HS-5 (cell line): Measurements from ENCODE around the gene CHCHD4.
A peak's percentile ranks its signal among the peaks of the same experiment; 100 is the strongest.

Experiments
- DNase-seq: peaks from one replicate; pipeline ENCODE4 v3.0.0-alpha.2; 2012; ENCODE audit warnings: low read depth

CHCHD4 gene

DNA sequence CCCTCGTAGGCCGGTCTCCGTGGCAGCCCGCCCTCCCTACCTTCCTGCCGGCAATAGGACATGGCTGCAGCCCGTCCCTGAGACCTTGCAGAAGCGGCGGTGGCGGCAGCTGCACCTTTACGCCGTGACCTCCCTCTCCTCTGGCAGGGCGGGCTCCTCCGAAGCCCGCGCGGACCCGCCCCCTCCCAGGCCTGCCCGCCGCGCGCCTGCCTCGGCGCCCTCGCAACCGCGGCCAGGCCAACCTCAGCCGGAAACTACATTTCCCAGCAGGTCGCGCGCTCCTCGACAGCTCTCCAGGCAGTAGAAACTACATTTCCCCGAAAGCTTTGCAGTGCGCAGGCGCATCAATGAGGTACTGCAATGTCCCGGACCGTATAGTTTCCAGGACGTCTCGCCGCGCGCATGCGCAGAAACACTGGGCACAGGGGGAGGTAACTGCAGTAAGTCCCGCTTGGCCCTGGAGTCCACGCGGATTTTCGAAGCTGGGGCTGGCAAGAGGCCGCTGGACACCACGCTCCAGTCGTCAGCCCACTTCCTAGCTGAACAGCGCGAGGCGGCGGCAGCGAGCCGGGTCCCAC, at the start of gene CHCHD4, which contains the start of gene TMEM43:
Gene CHCHD4, minus strand, starts transcription at position 256 of the 578 bp plus-strand sequence. Its CDS starts 194 bp downstream, at position 62.
Gene TMEM43, plus strand, starts transcription at position 438 of the 578 bp plus-strand sequence. CDS start 142 bp downstream, outside the sequence.
- DNase-seq = peak; percentile 96

DNA sequence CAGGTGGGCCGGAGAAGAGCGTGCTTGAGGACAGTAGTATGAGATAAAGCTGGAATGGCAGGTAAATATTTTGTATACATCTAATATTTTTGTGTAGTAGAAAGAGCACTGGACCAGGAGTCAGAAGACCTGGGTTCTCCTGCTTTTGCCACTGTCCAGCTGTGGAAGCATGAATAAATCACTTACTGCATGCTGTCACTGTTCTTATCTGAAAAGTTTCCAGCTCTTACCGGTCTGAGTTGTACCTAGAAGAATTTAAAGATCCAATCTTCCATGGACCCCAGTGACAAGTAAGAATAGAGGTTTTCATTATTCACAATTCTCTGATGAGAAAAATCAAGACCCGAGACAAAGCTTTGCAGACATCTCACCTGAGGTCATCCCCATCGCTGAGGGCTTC, 47.8 kb upstream of the CHCHD4 start:
- DNase-seq = no peak

DNA sequence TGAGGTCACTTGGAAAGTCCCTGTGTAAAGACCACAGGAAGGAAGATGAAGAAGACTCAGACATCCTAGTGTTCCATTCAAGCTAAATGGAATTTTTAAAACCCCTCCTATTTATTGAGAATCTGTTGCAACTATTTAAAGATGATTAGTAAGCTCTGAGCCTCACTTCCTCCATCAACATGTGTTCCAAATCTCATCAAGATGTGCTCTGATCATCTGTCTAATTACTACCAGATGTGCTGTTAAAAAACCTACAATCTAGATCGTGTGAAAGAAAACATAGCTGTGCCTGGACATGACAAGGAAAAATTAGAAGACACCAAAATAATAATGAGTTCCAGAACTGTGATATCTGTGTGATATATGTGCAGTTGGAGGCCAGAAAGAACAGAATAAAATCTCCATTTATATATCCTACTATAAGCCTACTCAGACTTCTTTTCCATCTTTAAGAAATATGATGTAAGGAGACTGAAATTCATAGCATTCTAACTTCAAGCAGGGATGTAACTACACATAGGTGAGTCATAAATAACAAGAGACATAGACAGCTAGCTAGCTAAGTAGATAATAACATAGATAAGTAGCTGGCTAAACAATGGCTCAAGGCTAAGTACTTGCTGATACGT, 46.0 kb upstream of the CHCHD4 start:
- peak; percentile 81 for DNase-seq

DNA sequence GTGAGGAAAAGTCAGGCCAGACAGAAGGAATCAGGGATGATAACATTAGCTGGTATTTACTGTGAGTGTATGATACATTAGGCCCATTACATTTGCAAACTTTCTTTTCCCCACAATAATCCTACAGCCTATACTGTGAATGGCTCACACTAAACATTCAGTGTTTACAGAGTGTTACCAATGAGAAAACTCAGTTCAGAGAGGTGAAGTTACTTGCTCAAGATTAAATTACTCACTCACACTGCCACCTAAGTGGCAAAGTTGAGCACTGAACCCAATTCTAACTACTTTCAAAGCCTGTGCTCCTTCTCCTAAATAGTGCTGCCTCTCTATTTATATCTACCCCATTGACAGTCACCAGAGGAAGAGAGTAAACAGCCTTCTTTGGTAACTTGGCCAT, 45.2 kb upstream of the CHCHD4 start:
- DNase-seq = no peak

DNA sequence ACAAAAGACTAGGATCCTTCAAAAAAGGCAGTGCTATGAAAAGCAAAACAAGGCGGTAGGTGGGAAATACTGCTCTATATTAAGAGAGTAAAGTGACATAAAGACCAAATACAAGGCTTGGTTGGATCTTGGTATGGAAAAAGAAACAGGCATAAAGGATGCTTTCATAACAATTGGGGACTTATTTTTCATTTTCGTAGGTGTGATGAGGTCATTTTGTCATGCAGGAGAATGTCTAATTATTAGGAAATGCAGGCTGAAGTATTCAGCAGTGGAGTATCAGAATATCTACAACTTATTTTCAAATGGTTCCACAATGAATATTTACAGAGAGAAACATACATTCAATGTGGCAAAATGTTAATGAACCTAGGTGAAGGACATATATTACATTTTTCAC, 44.8 kb upstream of the CHCHD4 start:
- no peak for DNase-seq

DNA sequence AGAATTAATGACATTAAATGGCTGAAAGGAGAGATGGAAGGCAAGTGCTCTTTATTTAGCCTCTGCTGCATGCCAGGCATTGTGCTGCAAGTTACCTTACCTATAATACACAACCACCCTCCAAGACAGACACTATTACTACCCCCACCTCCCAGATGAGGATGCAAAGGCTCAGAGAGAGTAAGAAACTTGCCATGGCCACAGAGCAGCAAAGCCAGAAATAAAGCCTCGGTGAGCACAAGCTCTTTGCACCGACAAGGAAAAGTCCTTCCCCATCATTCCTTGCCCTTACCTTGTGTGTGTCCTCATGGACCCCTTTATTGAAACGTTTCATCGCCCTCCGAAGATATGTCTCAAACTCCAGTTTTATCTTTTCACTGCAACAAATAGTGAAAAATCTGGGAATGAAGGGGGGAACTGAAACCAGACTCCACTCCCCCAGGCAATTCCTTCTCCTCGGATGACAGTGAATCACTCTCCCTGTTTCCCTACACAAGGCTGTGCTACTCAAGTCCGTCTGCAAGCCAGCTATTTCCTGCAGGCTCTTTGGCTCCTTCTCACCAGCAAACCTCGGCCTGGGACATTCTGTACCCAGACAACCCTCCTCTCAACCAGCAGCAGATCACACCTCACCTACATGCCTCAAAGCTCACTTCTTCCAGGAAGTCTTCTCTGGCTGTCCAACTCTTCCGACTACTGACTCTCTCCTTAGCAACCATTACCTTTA, 42.4 kb upstream of the CHCHD4 start:
- DNase-seq = no peak

DNA sequence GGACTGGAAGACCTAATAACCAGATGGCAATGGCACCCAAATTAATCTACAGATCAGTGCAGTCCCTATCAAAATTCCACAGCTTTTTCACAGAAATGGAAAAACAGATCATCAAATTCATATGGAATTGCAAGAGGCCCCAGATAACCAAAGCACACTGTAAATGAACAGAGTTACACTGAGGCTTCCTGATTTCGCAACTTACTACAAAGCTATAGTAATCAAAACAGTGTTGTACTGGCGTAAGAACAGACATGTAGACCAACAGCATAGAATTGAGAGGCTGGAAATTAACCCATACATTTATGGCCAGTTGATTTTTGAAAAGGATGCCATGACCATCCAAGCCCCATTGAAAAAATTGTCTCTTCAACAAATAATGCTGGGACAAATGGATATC, 37.5 kb upstream of the CHCHD4 start:
- no peak for DNase-seq

DNA sequence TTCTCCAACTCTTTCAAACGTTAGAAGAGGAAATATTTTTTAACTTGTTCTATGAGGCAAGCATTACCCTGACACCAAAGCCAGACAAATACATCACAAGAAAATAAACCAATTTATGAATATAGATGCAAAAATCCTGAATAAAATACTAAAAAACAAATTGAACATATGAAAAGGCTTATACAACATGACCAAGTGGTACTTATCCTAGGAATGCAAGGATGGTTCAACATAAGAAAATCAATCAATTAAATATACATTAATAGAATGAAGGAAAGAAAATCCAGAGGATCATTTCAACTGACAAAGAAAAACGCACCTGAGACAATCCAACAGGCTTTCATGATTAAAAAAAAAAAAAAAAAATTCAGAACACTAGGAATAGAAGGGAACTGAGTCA, 36.6 kb upstream of the CHCHD4 start:
- DNase-seq = no peak

DNA sequence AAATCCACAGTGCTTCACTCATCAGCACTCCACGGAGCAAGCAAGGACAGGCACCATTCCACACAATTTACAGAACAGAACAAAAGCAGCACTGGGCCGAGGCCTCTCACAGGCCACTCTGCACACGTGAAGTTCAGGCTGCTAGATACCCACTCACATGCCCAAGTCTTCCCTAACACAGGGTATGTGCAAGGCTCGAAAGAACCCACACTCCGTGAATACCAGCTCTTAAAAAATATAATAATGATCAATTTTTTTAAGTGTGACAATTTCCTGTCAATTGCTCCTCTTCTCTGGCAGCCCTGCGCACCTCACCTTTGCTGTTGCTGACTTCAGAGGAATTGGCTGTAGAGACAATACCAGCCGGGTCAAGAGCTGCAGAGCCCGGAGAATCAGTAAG, 34.8 kb upstream of the CHCHD4 start:
- DNase-seq = no peak

DNA sequence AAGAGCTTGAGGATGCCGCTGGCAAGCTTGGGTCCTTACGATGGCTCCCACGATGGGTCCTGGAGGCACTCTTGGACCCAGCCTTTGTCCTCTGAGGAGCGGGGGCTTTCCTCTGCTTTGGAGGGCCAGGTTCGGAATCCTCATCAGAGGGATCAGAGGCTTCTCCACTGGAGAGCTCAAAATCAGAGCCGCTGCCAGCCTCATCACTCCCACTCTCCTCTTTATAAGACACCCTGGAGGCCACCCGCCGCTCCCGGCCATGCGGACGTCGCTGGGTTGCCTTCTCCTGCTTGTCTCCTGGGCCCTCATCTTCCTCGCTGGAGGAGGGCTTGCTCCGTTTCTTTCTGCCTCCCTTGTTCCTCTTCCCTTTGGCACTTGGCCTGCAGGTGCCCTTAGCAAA, 33.7 kb upstream of the CHCHD4 start:
- DNase-seq = no peak

DNA sequence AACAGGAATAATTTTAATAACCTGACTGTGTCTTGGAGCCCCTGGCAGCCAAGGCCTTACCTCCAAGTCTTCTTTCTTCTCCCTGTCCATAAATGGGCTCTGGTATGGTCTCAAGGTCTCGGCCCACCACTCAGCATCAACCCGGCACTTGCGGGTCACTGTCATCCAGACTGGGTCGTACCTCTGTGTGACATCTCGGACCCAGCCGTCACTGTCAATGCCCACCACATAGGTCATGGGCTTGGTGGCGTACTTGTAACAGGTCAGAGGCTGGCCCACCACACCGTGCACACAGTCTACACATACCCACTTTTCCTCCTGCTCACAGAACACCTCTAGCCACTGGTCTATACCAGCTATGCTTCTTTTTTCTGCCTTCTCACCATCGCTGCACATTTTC, 33.3 kb upstream of the CHCHD4 start:
- DNase-seq = no peak

DNA sequence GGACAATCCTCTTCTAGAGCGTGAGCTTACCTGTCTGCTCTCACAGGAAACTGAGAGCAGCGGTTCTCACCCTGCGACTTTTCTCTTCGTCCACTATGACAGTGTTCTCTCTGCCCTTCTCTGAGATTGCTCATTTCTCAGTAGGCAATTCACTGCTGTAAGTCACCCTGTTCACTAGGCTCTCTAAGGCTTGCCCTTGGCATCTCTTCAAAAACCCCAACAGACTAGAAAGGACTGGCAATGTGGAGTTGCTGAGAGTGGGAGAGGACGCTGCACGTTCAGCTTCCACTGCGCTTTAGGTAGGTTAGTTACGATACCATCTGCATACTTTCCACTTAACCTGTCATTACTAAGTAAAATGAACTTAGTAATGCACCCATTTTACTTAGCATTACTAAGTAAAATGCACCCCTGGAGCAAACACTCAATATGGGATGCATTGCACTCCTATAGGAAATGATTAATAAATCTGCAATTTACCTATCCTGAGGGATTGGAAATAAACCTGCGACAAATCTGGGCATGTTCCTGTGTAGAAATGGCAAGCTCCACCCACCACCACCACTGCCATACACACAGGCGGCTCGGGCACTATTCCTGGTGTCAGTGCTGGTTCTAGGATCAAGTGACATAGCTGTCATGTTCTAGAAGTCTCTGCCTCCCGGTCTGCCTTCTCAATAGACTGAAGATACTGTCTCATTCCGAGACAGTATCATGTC, 32.3 kb upstream of the CHCHD4 start:
- no peak for DNase-seq

DNA sequence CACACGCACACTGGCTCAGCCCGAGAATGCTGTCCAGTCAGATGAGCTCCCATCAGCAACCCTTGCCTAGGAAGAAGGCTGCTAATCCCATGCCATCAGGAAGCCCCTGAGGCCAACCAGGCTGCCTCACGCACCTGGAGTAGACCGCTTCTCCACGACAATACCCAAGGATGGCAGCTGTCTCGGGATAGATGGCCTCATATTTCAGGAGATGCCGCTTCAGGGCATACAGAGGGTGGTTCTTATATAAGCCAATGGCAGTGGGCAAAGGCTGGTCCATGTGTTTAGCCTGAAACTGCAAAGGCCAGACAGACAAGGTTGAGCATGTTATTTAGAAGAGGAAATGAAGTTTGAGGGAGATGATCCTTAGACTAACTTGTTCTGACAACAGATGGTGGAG, 31.5 kb upstream of the CHCHD4 start:
- no peak for DNase-seq

DNA sequence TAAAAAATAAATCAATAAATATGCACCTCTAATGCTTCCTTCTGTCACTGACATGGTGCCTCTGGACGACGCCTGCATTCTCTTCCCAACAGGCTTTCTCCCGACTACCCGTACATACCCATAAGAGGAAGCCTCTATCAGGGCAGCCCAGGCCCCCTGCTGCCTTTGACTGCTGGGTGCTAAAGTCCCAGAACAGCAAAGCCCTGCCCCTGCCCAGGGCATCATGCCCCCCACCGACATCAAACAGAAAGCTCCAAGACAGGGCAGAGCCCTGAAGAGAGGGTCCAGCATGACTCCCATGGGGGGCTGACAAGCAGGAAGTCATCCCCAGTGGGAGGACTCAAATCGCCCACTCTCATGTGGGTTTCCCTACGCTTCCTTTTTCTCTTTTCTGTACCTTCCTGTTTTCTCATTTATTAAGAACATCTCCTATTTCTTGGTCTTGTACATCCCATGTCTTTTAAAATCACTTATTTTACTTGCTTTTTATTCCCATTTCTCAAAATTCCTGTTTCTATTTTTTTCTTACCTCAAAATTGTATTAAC, 30.3 kb upstream of the CHCHD4 start:
- DNase-seq = no peak

DNA sequence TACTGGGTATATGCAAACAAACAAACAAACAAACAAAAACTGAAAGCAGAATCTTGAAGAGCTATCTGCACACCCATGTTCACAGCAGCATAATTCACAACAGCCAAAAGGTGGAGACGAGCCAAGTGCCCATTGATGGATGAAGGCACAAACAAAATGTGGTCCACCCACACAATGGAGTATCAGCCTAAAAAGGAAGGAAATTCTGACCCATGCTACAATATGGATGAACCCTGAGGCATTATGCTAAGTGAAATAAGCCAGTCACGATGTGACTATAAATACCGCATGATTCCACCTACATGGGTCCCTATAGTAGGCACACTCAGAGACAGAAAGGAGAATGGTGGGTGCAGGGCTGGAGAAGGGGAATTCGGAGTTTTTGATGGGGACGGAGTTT, 29.6 kb upstream of the CHCHD4 start:
- DNase-seq = no peak

DNA sequence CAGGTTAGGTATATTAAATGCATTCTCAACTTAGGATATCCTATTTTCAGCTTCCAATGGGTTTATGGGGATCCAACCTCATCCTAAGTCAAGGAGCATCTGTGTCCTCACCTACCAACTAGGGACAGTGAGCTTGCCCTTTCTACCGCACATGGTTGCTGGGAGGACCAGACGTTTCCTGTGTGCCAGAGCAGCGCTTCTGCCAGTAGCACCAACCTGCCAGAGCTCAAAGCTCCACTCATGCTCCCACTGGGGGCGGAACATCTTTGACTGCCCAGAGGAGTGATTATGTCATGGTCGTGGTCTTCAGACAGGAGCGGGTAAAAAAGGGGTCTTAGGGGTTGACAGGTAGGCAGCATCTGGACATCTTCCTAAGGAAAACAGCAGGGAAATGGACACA, 29.0 kb upstream of the CHCHD4 start:
- no peak for DNase-seq

DNA sequence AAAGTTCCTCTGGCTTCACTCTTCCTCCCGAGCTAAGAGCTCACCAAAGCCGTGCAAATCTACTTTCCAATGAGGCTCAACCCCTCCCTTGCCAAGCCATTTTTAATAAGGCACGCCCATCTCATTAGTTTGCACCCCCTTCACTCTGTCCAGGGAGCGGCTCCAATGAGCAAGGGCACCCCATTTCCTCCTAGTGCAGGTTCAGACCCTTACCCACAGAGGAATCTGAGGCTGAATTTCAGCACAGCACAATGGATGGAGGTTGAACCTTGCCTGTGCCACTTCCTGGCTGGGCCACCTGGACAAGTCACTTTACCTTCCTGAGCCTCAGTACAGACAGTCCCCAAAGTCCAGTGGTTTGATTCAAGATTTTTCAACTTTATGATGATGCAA, 28.3 kb upstream of the CHCHD4 start:
- DNase-seq = no peak

DNA sequence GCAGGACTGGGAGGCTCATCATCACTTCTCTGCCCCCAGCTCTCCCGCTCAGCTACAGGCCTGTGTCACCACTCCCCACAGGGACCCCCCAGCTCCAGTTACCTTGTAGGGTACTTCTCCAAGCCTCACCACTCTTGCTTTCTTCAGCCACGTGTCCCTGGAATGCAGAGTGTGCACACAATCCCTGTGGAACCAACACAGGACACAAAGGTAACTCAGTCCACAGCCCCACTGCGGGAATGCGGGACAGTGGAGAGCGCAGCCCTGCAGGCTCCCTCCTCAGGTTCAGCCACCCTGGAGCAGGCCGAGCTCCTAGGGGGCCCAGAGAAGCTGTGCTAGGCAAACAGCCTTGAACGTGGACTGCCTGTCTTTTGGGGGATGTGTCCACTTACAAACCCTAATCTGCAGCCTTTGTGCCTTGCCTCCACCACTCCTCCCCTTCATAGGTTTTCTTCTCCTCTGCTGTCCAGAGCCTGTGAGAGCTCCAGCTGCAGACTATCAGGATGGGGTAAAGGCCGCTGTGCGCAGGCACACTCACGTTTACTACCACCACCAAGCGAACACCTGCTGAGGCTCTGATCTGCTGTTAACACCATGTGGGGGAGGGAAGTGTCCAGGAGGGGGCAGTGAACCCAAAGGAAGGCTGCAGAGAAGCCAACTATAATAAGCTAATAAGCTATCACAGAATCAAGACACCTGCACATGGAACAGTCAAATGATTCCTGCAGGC, 27.7 kb upstream of the CHCHD4 start:
- no peak for DNase-seq

DNA sequence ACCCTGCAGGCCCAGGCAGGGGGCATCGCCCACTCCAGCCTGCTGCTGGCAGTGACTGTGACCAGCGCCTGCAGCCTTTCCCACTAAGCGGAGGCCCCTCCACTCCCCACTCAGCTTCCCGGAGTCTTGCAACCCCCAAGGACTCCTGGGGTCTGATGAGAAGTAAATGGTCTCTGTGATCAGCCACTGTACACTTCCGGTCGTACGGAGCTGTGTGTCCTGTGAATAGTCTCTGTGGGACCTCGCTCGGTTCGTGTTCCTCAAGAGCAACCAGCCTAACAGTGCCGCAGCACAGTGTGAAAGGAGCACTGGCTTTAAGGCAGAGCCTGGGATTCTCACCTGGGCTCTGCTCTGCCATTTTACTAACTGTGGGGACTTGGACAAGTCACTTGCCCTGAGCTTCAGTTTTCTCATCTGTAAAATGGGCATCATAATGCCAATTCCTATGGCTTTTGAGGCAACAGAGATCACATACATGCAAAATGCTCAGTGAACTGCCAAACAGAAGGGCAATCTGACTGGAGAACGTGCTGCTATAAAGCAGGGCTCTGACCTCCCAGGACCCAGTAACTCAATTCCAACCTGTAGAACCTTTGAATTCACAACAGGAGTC, 26.9 kb upstream of the CHCHD4 start:
- DNase-seq = no peak

DNA sequence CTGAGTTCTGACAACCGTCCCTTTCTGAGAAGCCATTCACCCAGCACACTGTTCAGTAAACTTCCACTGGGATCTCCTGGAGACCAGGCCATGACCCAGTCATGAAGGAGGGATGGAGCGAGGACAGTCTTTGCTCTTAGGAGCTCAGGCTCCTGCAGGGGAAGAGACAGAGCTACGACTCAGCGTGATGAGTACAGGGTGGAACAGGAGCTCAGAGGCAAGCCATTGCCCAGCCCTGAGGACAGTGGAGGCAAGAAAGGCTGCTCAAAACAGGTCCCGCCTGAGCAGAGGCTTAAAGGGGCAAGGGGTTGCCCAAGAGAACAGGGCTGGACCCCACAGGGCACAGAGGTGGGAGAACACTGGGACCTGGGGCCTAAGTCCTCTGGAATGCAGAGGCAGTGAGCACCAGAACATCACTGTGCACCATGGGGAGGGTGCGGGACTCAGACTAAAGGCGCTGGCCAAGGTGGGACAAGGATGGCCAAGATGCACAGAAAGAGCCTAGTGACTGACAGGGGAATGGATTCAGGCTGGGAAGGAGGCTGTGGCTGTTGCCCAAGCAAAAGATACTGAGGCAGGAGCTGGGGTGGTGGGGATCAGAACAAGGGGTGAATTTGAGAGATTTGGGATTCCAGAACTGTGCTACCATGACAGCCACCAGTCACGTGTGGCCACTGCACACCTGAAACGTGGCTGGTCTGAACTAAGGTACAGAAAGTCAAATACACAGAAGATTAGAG, 26.0 kb upstream of the CHCHD4 start:
- no peak for DNase-seq

DNA sequence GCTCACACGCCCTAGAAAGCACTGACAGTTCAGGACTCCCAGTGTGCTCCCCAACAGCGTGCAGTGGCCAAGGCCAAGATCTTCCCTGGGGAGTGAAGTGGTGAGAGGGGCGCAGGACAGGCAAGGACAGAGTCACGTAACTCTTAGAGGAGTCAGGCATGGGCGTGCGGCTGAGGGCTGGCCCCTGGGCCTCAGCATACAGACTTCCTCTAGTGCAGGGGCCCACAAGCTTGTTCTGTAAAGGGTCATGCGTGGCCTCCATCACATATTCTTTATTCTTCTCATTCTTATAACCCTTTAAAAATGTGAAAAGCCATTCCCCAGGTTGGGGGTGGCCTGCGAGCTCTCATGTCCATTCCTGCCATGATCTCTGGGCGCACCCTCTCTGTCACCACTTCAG, 25.4 kb upstream of the CHCHD4 start:
- no peak for DNase-seq
